K562 (cell line): Measurements from ENCODE around the gene NECAB2. TPM values are rescaled to one million over a fixed set of nuclear protein-coding genes. Genes with fewer than 3 reads are reported as not detected.
A peak's percentile ranks its signal among the peaks of the same experiment; 100 is the strongest.

Experiments
- ARID4B ChIP-seq: sonication (generic); formaldehyde crosslinking; IDR thresholded peaks from 2 replicates; pipeline ENCODE4 v1.8.0; 2022; ENCODE audit warnings: mild to moderate bottlenecking, missing genetic modification reagents
- ELK3 ChIP-seq: fragments of 450-650 bp; formaldehyde crosslinking; IDR thresholded peaks from 2 replicates; pipeline ENCODE4 v1.4.0; 2020; ENCODE audit warnings: mild to moderate bottlenecking
- FIP1L1 ChIP-seq: fragments of 200-400 bp; formaldehyde crosslinking; IDR thresholded peaks from 2 replicates; pipeline ENCODE4 v1.6.1; 2018; ENCODE audit warnings: mild to moderate bottlenecking, low read depth, low read length; ENCODE audit not compliant: poor library complexity, severe bottlenecking
- FOXK1 ChIP-seq: sonication (generic); formaldehyde crosslinking; IDR thresholded peaks from 2 replicates; pipeline ENCODE4 v1.8.0; 2022; ENCODE audit warnings: missing genetic modification reagents, mild to moderate bottlenecking, borderline replicate concordance
- POLR2B ChIP-seq: fragments of 450-650 bp; IDR thresholded peaks from 2 replicates; pipeline ENCODE4 v1.6.1; 2018; ENCODE audit warnings: low read depth; ENCODE audit not compliant: partially characterized antibody
- PRDM10 ChIP-seq: fragments of 450-650 bp; IDR thresholded peaks from 2 replicates; pipeline ENCODE4 v1.6.1; 2018; ENCODE audit not compliant: partially characterized antibody
- ZFP91 ChIP-seq: sonication (generic); formaldehyde crosslinking; IDR thresholded peaks from 2 replicates; pipeline ENCODE4 v1.8.0; 2022; ENCODE audit warnings: mild to moderate bottlenecking, missing genetic modification reagents
- ZNF444 ChIP-seq: fragments of 250-450 bp; sonication (Bioruptor Pico); IDR thresholded peaks from 2 replicates; pipeline ENCODE4 v1.4.0; 2020; ENCODE audit warnings: mild to moderate bottlenecking, moderate library complexity
- ZNF644 ChIP-seq: fragments of 200-800 bp; sonication (Bioruptor generic); IDR thresholded peaks from 2 replicates; pipeline ENCODE4 v1.6.1; 2016; ENCODE audit warnings: low read depth, missing genetic modification characterization, missing compliant biosample characterization
- polyA plus RNA-seq, 8 experiments: library from polyadenylated mRNA; depleted of rRNA in 4 of 8; stranded (reverse) in 5 of 8; unstranded in 3 of 8; fragments of >200 nt; fragmentation: Nextera tagmentation in 2 of 8; fragmentation: Illumina TruSeq in 1 of 8; extraction: Ambion mirVana in 2 of 8; extraction: Trizol in 1 of 8; gene quantifications; 2 replicates each; pipeline versions ENCODE4 v1.2.1 to v1.2.3, GENCODE V29; 2011 to 2014; ENCODE audit warnings: inconsistent platforms in 1 of 8, missing spikeins in 1 of 8
- total RNA-seq, 7 experiments: library from RNA; depleted of rRNA in 6 of 7; stranded (reverse); fragments of >200 nt in 6 of 7; fragmentation: Illumina TruSeq in 2 of 7; extraction: Trizol in 2 of 7; gene quantifications; 2 replicates each; pipeline versions ENCODE4 v1.2.1 to v1.2.3, GENCODE V29; 2011 to 2021; ENCODE audit warnings: low replicate concordance in 1 of 7

The NECAB2 gene
- total and polyA plus RNA-seq, 9 of the 15 experiments (the other 6 are each of a cell fraction or from before 2014, with no cell fraction given): 0.03 to 0.28 TPM; not detected in 7

GRCh38 chr16:84043486-84044117 is 75.6 kb downstream of the NECAB2 start (continued):
- TF ChIP-seq PRDM10 (peak; percentile 31), FIP1L1 (no peak), ELK3 (CRISPR knock-in tag) (no peak), ZFP91 (CRISPR knock-in tag) (no peak), POLR2B (no peak), ZNF644 (tag) (no peak), ZNF444 (CRISPR knock-in tag) (no peak), FOXK1 (CRISPR knock-in tag) (no peak), ARID4B (CRISPR knock-in tag) (peak; percentile 49; the same call in 1 of the 2 replicates)
